IPS-18c (cell line): ENCODE data around the gene TBPL1.
"Not testable (repeated sequence)": the region's sequence is repeated elsewhere in the genome, so short reads cannot be mapped to it uniquely, and the experiment has no call there.

Experiments
- H3K4me3 ChIP-seq: 2 replicates; pipeline ENCODE4 v1.7.0; 2013; ENCODE audit warnings: low read depth, mild to moderate bottlenecking, low read length, moderate library complexity; ENCODE audit not compliant: insufficient read depth
- H3K9me3 ChIP-seq: one replicate; pipeline ENCODE4 v1.6.1; 2013; ENCODE audit warnings: mild to moderate bottlenecking, low read length, moderate library complexity; ENCODE audit not compliant: control insufficient read depth, insufficient read depth

TBPL1 gene

GRCh38 chr6:133952815-133953633 lies at the start of gene TBPL1:
Gene TBPL1 (plus strand): TSS chr6:133953224. CDS start chr6:133980126, 26,902 bp downstream.
- peak within 1 kb of the TSS; percentile 89 for H3K4me3 ChIP-seq
- peaks cover 2% of the 10 kb centered on the region for H3K9me3 ChIP-seq

- Histone ChIP-seq H3K9me3 (no peaks in the 10 kb centered on the region), H3K4me3 (no peak overlapping the region)
Measured at GRCh38 chr6:133903855-133904254, 49.2 kb upstream of the TBPL1 start.

- no peaks in the 10 kb centered on the region for H3K9me3 ChIP-seq
Measured at GRCh38 chr6:133906050-133906449, 47.0 kb upstream of the TBPL1 start.

GRCh38 chr6:133916650-133917151 lies 36.3 kb upstream of the TBPL1 start:
- no peak overlapping the region for H3K4me3 ChIP-seq
- no peaks in the 10 kb centered on the region for H3K9me3 ChIP-seq

More at GRCh38 chr6:133906050-133906449, 47.0 kb upstream of the TBPL1 start:
- no peak overlapping the region for H3K4me3 ChIP-seq

GRCh38 chr6:133917781-133918180 lies 35.2 kb upstream of the TBPL1 start:
- Histone ChIP-seq H3K9me3 (no peaks in the 10 kb centered on the region), H3K4me3 (no peak overlapping the region)

GRCh38 chr6:133918208-133918930 lies 34.7 kb upstream of the TBPL1 start:
- Histone ChIP-seq H3K9me3 (no peaks in the 10 kb centered on the region), H3K4me3 (no peak overlapping the region)

- Histone ChIP-seq H3K4me3 (no peak overlapping the region), H3K9me3 (no peaks in the 10 kb centered on the region)
Measured at GRCh38 chr6:133919362-133919761, 33.7 kb upstream of the TBPL1 start.

GRCh38 chr6:133921249-133921859 lies 31.7 kb upstream of the TBPL1 start:
- no peak overlapping the region for H3K4me3 ChIP-seq
- H3K9me3 ChIP-seq = no peaks in the 10 kb centered on the region

- no peak overlapping the region for H3K4me3 ChIP-seq
- H3K9me3 ChIP-seq = no peaks in the 10 kb centered on the region
Measured at GRCh38 chr6:133923938-133924593, 29.0 kb upstream of the TBPL1 start.

- not testable (repeated sequence) for H3K9me3 ChIP-seq, H3K4me3 ChIP-seq
Measured at GRCh38 chr6:133931221-133931620, 21.8 kb upstream of the TBPL1 start.

GRCh38 chr6:133936352-133936751 lies 16.7 kb upstream of the TBPL1 start:
- H3K9me3 ChIP-seq, H3K4me3 ChIP-seq: not testable (repeated sequence)

GRCh38 chr6:133937909-133938308 lies 15.1 kb upstream of the TBPL1 start:
- H3K9me3 ChIP-seq = no peaks in the 10 kb centered on the region

GRCh38 chr6:133938533-133938932 lies 14.5 kb upstream of the TBPL1 start:
- H3K9me3 ChIP-seq = no peaks in the 10 kb centered on the region
- no peak overlapping the region for H3K4me3 ChIP-seq

More at GRCh38 chr6:133937909-133938308, 15.1 kb upstream of the TBPL1 start:
- no peak overlapping the region for H3K4me3 ChIP-seq

GRCh38 chr6:133939778-133940667 lies 13.0 kb upstream of the TBPL1 start:
- Histone ChIP-seq H3K9me3 (no peaks in the 10 kb centered on the region), H3K4me3 (no peak overlapping the region)

- Histone ChIP-seq H3K4me3 (no peak overlapping the region), H3K9me3 (no peaks in the 10 kb centered on the region)
Measured at GRCh38 chr6:133945158-133945557, 7.9 kb upstream of the TBPL1 start.

GRCh38 chr6:133947302-133947900 lies 5.6 kb upstream of the TBPL1 start:
- Histone ChIP-seq H3K9me3 (peaks cover 2% of the 10 kb centered on the region), H3K4me3 (no peak overlapping the region)
